22Rv1 (cell line): ENCODE results near the gene EYA2.

Experiments used
- CTCF ChIP-seq: fragments of 450-650 bp; IDR thresholded peaks from 2 replicates; pipeline ENCODE4 v1.5.1; 2017; ENCODE audit warnings: mild to moderate bottlenecking
- ZFX ChIP-seq: fragments of 450-650 bp; IDR thresholded peaks from 2 replicates; pipeline ENCODE4 v1.6.1; 2017; ENCODE audit warnings: antibody characterized with exemption, borderline replicate concordance

GRCh38 chr20:46844965-46845364 is 49.7 kb upstream of the EYA2 start:
- TF ChIP-seq CTCF (no peak), ZFX (no peak)
